ENCODE data around the gene CACNA1H.

The CACNA1H gene

GRCh38 chr16:1152651-1153259, at the start of gene CACNA1H:
TSS of gene CACNA1H (plus strand) at chr16:1153106. CDS start at chr16:1153738, 632 bp downstream.
- DNase-seq (ENCODE audit: low read depth in 2 of 2) = peak; percentile 36 to 54

DNA sequence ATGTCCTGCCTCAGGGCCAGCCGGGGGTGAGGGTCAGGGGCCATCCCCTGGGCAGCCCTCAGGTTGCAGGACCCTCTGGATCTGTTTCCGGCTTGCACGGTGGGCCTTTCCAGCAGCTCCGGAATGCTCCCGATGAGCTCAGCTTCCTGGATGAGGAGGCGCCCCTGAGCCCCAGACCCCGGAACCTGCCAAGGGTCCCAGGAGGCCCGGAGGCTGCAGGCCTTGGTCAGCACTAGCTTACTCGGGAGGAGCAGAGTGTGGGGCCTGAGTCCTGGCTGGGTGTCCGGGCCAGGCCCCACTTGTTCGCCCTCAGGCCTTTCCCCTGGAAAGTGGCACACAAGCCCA, 49.3 kb upstream of the CACNA1H start:
- DNase-seq (ENCODE audit: low read depth in 2 of 2) = no peak

- DNase-seq (ENCODE audit: low read depth in 2 of 2) = no peak
These were observed 46.9 kb upstream of the CACNA1H start for GRCh38 chr16:1105888-1106620.

DNA sequence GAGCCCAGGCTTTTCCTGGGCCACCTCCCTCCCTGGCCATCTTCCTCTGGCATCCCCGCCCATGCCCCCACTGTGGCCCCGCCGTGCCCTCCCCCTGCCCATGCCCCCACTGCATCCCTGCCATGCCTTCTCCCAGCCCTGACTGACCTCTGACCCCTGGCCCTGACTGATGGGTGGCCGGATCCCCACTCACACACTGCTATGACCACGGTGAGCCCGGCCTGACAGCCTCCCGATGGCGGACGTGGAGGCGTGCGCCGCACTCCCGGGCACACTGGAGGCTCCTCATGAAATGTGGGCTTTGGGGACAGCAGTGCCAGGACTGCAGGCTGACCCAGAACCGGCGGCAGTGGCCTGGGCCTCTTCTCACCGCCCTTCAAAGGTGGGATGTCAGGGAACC, 46.2 kb upstream of the CACNA1H start:
- no peak for DNase-seq (ENCODE audit: low read depth in 2 of 2)

DNA sequence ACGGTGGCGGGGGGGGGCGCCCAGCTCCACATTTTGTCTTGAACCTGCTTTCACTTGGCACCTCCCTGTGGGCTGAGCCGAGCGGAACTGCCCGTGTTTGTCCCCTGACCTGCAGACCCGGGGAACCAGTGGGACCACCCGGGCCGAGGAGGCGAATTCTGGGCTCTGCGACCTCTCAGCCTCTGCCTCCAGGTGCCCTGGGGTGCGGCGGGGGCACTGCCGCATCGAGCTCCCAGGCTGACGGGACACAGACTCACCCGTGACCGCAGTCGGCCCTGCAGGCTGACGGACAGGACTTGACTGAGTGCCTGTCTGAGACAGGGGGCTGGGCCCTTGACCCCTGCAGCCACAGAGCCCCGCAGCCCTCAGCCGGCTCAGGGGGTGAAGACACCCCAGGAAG, 45.8 kb upstream of the CACNA1H start:
- DNase-seq (ENCODE audit: low read depth in 2 of 2) = no peak

DNA sequence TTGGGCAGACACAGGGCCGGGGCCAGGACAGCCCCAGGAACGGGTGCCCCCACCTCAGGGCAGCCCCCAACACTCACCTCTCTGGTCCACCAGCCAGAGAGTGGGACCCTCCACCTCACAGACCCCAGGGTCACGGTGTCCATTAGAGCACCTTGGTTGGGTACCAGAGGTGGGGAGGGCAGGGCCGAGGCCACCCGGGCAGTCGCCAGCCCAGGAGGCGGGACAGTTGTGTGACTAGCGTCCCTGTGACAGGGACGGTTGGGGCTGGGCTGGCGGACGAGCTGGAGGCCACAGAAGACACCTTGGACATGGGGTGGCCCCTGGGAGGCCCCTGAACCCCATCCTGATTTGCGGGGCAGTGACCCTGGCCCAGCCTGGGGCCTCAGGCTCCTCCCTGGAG, 45.2 kb upstream of the CACNA1H start:
- DNase-seq (ENCODE audit: low read depth in 2 of 2) = no peak

- no peak for DNase-seq (ENCODE audit: low read depth in 2 of 2)
These were observed 44.3 kb upstream of the CACNA1H start for GRCh38 chr16:1108299-1109252.

DNA sequence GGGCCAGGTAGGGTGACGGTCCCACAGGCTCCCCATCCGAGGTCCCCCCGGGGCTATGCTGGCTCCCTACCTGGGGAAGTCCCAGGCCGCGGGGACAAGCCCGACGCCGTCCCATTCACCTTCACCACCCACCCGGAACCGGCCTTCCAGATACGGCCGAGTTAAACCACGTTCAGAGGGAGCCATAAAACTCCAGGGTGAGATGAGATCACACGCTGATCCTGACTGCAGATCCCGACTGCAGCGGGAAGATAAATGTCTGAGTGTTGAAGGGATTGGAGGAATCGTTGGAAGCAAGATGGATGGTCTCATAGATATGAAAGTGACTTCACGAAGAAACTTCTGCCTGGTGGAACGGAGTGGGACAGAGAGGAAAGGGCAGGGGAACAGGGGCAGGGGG, 43.3 kb upstream of the CACNA1H start:
- DNase-seq (ENCODE audit: low read depth in 2 of 2) = no peak

DNA sequence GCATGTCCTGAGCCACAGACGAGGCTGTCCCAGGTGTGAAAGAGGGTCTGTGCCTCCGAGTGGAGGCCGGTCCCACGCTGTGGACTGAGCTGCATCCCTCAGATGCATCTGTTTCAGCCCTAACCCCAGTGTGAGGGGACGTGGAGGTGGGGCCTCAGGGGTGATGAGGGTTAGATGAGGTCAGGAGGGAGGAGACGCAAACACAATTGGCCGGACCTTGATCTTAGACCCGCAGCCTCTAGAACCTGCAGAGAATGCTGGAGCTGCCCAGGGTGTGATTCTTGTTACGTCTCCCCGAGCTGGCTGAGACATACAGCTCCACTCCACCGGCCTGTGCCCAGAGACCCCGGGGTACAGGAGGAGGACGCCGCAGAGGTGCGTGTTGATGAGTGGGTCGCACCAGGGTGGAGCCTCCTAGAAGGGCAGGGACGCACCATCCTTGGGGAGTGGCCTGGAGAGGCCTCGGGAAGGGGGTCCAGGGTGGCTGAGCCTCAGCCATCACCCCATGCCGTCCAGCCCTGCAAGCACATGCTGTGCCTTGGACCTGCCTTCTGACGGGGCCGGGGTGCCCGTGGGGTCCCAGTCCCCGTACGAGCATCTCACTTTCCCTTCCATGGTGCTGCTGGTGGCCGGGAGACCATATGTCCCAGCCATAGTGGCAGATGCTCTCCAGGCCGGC, 40.3 kb upstream of the CACNA1H start:
- no peak for DNase-seq (ENCODE audit: low read depth in 2 of 2)

DNA sequence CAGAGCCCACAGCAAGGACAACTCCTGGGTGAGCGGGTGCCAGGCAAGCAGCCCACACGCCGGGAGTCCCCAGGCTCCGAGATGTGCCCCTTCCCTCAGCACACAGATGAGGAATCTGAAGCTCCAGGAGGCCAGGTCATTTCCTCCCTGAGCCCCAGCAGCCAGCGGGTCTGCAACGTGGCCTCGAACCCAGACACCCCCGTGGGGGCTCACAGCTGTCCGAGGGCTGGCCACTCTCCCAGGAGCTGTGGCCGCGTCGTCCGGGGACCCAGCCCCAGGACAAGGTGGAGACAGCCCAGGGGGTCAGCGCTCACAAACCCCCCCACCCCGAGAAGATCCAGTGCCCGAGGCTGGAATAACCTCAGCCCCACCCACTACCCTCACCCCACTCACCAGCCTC, 39.4 kb upstream of the CACNA1H start:
- no peak for DNase-seq (ENCODE audit: low read depth in 2 of 2)

GRCh38 chr16:1113889-1114526, 38.9 kb upstream of the CACNA1H start:
- no peak for DNase-seq (ENCODE audit: low read depth in 2 of 2)

DNA sequence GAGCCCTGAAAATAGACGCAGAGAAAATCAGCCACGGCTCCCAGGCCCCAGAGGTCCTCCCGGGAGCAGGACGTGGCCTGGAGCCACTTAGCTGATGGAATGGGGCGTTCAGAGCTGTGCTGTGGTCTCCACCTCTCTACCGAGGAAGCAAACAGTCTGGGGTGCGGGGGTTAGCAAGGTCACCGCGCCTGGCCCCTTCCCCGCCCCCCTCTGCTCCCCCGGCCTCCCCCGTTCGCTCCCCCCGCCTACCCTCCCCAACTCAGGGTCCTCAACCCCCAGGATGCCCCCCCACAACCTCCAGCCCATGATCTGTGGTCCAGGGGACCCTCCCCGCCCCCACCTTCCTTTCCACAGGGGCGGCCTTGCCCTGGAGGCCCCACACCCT, 36.2 kb upstream of the CACNA1H start:
- DNase-seq (ENCODE audit: low read depth in 2 of 2) = no peak

DNA sequence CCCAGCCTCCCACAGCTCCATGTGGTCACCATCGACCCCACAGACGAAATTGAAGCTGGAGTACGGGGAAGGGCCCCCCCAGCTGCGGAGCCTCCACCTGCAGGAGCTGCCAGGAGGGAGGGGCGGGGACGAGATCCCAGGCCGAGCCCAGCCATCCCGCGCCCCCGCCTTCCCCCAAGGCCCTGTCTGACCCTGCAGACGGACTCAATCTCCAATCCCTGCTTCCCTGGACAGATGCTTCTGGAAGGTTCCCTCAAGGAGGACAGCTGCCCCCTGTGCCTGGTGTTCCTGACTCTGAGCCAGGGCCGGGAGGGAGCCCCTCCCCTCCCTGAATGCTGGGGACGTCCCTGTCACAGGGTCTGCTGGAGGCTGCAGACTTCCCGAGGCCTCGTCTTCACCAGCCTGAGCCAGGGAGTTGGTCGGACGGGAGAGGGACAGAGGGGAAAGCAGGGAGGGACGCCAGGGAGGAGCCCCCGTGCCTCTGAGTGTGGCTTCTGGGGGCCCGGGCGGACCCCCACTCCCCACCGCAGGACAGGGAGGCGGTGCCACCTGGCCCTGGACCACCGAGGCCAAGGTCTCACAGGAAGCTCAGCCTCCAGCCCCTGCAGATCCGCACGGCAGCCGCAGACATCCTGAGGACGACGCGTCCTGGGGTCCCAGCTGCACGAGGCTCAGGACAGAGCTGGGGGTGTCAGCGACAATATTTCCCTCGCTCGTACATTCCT, 35.6 kb upstream of the CACNA1H start:
- no peak for DNase-seq (ENCODE audit: low read depth in 2 of 2)

DNA sequence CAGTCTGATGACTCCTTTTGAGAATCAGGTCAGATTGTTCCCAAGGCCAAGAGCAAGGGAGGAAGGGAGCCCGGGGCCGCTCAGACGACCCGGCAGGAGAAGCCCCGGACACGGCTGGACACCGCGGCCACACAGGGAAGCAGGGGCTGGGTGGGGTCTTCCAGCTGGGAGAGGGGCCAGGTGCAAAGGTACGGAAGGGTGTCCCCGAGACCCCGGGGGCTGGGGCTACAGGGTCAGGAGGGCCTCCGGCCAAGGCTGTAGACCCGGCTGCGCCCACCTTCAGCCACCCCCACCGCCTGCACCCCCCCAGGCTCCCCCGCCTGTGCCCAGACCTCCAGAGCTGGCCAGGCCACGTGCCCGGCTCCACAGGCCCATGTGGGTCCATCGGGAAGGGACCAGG, 35.0 kb upstream of the CACNA1H start:
- DNase-seq (ENCODE audit: low read depth in 2 of 2) = no peak

DNA sequence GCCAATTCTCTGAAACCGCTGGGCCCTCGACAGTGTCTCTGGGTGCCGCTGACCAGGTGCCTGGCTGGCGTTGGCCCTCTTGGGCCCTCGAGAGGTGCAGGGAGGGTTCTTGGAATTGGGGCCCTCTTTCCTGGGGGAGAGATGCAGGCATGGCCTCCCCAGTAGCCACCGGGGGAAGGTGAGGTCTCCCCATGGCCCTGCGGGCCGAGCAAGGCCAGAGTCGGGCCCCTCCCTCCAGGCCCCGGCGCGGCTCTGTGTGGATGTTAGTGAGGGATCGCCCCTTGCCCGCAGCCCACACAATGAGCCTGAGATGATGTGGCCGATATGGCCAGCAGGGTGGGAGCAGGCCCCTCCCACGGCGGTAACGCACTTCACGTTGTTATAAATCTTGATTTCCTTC, 33.8 kb upstream of the CACNA1H start:
- DNase-seq (ENCODE audit: low read depth in 2 of 2) = no peak

DNA sequence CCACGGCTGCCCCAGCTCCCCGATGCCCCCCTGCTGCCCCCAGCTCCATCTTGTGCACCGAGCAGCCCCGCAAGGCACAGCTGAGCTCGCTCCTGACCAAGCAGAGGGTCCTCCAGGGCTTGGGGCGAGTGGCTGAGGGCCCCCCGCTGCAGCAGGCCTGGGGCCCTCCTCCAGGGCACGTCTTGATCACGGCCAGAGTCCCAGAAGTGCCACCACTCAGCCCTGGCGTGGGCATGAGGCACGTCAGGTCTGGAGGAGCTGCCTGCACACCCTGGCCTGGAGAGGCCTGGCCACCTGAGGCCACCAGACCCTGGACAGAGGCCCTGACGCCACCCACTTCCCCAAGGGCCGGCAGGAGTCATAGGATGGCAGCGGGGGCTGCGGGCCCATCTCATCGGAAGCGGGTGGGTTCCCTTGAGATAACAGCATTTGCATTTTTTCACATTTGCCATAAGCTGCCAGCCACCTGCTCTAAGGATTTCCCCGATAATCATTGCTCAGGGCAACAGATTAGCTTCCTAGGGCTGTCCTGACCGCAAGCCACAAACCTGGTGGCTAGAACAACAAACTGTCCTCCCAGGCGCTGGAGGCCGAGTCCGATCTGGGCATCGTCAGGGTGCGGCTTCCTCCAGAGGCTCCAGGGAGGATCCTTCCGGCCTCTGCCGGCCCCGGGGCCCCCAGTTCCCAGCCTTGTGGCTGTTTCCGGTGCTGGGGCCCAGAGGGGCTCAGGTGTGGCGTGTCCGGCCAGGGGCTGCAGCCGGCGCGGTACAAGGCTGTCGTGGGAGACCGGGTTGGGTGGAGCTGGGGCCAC, 32.9 kb upstream of the CACNA1H start:
- DNase-seq (ENCODE audit: low read depth in 2 of 2) = no peak

DNA sequence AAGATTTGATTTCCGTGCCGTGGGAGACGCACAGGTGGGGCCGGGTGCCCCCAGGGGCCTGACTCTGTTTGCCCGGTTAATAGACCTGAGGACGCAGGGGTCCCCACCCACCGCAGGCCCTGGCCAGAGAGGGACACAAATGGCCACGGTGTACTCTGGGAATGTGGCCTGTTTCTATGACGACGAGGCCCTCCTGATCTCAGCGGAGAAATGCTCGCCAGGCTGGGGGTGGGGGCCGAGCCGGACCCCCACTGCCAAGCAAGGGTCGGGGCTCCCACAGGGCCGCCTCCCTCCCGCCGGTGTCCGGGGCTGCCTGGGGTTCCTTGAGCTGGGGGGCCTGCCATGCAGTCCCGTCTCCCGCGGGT, 32.3 kb upstream of the CACNA1H start:
- no peak for DNase-seq (ENCODE audit: low read depth in 2 of 2)

DNA sequence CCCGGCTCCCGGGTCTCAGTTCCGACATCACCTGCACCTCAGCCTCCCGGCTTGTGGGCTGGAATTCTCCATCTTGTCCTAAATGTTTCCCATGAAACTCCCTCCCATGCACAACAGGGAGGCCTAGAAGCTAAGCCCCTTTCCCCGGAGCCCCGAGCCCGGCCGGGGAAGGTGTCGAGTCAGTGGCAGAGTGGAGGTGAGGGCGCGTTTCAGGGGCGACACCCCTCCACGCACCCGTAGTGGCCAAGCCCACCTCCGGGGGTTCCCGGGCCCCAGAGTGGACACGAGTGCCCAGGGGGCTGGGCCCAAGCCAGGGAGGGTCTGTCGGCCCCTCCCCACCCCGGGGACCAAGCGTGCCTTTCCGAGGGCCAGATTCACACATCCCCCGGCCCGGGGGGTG, 31.9 kb upstream of the CACNA1H start:
- DNase-seq (ENCODE audit: low read depth in 2 of 2) = no peak

GRCh38 chr16:1121601-1122397, 31.1 kb upstream of the CACNA1H start:
- no peak for DNase-seq (ENCODE audit: low read depth in 2 of 2)
